ENCODE data around the gene MED15.

The MED15 gene

DNA sequence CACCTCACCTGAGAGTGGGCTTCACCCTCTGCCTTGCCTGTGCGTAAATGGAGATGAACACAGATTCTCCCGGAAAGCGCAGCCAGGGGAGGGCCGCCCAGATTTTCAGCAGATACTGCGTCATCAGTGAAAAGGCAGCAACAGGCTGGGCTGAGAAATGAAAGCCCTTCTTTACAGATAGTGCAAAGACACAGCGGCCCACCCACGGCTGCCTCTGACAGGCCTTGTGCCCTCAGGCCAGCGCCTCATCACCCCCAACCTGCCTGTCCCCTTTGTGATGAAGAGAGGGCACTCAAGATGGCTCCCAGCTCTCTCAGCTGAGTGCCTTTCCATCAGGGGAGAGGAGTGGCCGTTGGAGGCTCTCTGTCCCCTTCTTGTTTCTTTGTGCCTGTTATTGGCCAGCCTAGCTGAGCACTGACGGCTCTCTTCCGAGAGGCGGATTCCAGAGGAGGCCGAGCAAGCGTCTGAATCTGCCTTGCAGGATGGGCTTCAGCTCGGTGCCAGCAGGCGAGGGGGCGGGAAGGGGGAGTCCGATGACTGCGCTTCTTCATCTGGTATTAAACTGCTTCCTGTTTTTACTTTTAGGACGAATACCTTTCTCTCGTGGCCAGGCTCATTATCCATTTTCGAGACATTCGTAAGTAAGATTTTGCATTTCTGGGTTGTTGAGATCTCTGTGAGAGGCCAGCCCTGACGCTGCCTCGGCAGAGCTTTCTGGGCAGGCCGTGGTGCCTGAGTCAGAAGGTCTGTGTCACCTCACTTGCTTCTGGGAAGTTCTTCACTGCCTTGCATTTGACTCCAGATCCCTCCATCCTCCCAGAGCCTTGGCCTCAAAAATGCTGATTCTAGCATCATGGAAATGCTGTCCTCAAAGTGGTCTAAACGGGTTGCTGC lies 43.7 kb downstream of the MED15 start:
- peak in 1 of 2 donors; percentile 22 for DNase-seq (ENCODE audit: extremely low read depth in 1 of 2, low read depth in 1 of 2)

DNA sequence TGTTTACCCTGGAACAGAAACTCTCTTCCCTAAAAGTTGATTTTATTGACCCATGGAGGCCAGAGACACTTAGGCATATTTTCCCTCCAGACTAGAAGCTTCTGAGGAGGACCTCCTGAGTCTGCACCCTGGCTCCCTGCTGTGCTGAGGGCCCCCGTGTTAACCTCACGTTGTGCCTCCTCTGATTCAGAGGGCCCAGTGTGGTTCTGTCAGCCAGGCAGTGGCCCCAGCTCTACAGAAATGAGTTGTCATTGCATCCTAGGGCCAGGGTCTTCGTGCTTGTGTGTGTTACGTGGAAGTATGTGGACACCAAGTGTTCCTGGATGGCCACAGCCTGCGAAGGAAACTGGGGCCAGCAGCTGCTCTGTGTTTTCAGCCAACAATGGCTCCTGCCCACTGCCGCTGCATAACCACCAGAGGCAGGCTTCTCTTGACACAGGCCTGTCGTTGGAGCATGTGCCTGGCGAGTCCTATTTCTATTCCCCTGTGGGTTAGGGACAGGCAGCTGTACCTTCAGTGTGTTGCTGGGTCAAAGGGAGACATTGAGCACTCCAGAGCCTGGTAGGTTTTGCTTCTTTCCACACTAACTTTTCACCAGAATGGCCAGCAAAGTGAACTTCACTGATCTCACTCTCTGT lies 44.5 kb downstream of the MED15 start:
- no peak for DNase-seq (ENCODE audit: extremely low read depth in 1 of 2, low read depth in 1 of 2)

DNA sequence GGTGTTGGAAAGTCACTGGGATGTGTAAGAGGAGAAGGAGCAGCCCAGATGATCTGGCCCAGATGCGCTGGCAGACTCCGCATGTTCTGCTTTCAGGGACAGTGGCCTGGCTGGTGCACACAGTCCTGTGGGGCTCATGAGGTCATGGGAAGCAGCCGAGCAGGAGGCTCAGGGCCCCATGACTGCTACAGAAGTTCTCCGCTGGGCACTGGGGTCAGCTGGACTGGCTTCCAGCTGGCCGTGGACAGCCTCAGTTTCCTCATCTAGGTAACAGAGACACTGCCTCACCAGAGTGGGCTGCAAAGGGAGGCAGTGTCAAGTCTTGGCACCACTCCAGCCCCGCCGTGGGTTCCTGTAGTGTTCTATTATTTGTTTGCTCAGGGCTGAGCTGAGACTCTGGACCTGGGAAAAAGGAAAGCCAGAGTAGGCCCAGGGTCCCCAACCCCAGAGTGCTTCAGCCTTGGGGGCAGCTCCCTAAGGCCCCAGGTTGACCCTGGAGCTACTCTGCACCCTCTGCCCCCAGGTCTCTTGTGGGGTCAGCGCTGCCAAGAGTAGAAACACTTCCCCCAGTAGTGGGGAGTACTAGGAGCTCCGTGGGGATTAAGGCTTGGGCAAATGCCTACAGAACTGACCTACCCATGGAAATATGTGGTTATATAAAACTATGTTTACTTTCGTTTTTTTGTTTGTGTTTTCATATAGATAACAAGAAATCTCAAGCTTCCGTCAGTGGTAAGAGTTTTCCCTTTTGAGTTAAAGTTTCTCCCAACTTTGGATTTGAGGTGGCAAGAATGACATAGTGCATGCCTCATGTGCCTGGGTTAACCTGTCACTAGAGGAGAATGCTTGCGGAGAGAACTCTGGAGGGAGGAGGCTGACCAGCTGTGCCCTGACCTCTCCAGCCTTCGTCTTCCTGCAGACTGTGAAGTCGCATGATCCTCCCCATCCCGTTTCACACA lies 45.3 kb downstream of the MED15 start:
- no peak for DNase-seq (ENCODE audit: extremely low read depth in 1 of 2, low read depth in 1 of 2)

DNA sequence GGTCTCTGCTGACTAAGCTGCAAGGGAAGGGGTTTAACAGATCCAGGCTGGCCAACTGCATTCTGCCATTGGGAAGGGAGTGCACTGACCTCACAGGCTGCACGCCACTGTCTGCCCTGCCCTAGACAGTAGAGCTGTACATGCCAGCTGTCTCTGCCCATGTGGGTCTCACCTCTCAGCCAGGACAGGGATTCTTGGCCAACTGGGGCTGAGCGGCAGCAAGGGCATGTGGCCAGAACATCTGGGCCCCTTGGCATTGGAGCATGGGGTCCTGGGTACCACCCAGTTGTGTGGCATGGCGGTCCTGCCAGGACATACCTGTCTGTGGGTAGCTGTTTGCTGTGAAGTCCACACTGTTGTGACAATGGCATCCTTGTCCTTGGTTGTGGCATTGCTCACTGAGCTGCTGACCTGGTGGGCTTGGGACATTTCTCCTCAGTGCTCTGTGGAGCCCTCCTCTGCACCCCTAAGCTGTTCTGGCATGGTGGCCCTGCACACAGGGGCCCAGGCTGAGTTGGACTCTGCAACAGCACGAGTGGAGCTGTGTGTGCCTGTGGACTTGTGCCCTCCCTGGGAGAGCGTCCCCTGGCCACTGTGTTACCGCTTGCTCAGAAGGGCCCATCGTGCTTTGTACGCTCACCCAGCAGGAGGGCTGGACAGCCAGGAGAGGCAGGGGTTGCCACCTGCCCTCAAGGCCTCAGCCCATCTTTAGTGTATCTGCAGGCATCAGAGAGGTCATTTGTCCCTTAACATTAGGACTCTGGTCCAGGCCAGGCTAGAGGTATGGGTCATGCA lies 46.7 kb downstream of the MED15 start:
- no peak for DNase-seq (ENCODE audit: extremely low read depth in 1 of 2, low read depth in 1 of 2)

DNA sequence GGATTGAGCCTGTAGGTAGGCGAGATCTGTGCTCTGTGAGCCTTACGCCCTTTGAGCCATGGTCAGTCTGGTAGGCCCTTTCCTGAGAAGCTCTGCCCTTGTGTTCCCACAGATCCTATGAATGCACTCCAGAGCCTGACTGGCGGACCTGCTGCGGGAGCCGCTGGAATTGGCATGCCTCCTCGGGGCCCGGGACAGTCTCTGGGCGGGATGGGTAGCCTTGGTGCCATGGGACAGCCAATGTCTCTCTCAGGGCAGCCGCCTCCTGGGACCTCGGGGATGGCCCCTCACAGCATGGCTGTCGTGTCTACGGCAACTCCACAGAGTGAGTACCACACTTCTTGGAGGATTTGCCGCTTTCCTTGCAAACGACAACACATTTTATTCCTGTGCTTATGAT lies 47.4 kb downstream of the MED15 start:
- DNase-seq (ENCODE audit: extremely low read depth in 1 of 2, low read depth in 1 of 2) = no peak

DNA sequence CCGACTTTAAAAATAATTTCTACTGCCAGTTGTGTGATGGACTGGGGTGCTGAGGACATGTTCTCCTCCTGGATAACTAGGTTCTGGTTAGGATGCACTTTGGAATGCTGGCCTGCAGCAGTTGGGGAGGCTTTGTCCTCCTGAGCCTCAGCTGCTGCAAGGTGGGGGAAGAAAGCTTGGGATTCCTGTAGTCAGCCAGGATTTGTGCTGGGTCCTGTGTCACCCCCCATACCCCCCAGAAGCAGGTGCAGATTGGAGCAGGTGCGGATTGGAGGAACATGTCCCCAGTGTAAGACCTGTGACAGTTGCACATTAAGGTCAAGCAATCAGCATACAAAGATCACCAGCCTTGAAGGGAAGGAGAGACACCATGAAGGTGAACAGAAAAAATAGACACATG lies 51.1 kb downstream of the MED15 start:
- DNase-seq (ENCODE audit: extremely low read depth in 1 of 2, low read depth in 1 of 2) = no peak

DNA sequence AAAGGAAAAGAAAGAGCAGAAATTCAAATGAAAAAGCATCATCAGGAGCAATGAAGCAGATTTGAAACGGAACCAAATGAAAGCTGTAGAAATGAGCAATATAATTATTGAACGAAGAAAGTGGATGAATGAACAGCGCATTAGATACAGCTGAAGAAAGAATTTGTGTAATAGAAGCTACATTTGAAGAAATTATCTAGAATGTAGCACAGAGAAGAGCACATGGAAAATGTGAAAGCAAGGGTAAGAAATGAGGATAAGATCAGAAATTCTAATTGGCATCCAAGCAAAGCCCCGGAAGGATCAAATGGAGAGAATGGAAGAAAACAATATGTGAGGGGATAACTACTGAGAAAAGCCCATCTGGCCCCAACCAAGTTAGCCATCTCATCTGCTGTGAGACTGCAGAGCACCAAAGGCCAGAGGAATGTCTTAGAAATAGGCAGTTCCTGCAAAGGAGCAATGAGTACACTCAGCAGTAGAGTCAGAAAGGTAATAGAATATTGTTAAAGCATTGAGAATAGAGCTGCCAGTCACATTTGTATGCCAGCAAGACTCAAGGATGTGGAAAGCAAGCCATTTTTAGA lies 51.9 kb downstream of the MED15 start:
- DNase-seq (ENCODE audit: extremely low read depth in 1 of 2, low read depth in 1 of 2) = no peak

DNA sequence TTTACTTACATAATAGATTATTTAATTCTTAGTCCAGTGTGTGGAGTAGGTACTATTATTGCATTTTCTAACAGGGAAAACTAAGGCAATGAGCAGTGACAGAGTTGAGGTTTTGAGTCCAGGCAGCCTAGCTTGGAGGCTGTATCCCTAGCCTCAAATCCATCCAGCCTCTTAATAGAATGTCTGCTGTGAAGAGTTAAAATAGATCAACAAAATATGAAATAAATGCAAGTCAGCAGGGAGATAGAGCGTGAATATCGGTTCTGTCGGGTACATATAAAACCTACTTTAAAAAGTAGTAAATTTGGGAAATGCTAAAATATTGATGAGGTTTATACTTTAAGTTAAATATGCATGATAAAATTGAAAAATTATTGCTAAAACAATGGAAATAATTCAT lies 53.3 kb downstream of the MED15 start:
- DNase-seq (ENCODE audit: extremely low read depth in 1 of 2, low read depth in 1 of 2) = no peak

DNA sequence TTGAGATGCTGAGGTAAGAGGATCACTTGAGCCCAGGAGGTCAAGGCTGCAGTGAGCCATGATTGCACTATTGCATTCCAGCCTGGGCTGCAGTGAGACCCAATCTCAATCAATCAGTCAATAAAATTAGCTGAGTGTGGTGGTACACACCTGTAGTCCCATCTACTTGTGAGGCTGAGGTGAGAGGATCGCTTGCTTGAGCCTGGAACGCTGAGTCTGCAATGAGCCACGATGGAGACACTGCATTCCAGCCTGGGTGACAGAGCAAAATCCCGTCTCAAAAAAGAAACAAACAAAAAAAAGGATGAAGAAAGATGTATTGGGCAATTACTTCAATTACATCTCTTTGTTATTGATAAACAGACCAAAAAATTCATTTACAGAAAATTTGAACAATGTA lies 54.5 kb downstream of the MED15 start:
- no peak for DNase-seq (ENCODE audit: extremely low read depth in 1 of 2, low read depth in 1 of 2)

DNA sequence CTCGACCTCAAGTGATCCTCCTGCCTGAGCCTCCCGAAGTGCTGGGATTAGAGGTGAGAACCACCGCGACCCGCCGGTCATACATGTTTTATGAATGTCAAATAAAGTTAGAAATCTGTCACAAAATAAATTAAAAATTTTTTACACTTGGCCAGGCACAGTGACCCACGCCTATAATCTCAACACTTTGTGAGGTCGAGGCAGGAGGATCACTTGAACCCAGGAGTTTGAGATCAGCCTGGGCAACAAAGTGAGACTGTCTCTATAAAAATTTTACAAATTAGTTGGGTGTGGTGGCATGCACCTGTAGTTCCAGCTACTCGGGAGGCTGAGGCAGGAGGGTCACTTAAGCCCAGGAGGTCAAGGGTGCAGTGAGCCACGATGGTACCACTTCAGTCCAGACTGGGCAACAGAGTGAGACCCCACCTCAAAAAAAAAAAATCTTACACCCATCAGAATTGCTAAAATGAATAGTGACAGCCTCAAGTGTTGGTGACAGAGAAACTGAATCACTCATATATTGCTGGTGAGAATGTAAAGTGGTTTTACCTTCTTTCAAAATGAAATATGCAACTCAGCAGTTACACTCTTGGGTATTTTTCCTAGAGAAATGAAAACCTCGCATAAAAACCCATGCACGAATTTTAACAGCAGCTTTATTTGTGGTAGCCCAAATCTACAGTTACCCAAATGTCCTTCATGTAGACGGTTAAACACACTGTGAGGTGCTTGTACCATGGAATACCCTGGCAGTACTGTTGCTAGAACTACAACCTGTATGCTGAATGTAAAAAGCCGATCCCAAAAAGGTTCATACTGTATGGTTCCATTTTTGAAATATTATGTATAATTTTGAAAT lies 55.4 kb downstream of the MED15 start:
- DNase-seq (ENCODE audit: extremely low read depth in 1 of 2, low read depth in 1 of 2) = no peak

DNA sequence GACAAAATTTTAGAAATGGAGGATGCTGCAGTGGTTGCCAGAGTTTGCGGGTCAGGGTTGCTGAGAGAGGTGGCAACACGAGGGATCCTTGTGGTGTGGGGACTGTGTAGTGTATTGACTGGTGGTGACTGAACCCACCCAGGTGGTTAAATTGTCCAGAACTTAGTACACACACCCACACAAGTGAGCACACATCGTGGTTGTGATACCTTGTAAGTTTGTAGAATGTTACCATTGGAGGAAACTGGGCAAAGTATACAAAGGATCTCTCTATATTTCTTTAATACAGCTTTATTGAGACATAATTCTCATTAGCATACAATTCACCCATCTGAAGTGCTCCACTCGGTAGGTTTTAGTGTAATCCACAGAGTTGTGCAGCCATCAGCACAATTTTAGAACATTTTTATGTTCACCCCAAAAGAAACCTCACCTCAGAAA lies 56.1 kb downstream of the MED15 start:
- no peak for DNase-seq (ENCODE audit: extremely low read depth in 1 of 2, low read depth in 1 of 2)

DNA sequence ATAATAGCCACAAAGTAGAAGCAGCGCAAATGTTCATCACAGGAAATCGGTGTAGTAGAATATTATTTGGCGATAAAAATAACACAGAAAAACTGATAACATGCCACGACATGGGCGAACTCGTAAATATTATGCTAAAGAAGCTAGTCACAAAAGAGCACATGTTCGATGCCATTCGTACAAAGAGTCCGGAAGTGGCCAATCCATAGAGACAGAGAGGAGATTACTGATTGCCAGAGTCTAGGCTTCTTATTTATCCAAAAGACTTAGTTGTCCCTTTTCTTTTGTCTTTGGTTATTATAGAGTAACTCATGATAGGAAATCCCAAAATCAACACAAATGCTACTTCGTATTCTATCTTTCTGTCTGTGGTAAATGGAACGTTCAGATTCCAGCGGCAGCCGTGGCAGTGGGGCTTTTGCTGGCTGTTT lies 56.5 kb downstream of the MED15 start:
- no peak for DNase-seq (ENCODE audit: extremely low read depth in 1 of 2, low read depth in 1 of 2)

DNA sequence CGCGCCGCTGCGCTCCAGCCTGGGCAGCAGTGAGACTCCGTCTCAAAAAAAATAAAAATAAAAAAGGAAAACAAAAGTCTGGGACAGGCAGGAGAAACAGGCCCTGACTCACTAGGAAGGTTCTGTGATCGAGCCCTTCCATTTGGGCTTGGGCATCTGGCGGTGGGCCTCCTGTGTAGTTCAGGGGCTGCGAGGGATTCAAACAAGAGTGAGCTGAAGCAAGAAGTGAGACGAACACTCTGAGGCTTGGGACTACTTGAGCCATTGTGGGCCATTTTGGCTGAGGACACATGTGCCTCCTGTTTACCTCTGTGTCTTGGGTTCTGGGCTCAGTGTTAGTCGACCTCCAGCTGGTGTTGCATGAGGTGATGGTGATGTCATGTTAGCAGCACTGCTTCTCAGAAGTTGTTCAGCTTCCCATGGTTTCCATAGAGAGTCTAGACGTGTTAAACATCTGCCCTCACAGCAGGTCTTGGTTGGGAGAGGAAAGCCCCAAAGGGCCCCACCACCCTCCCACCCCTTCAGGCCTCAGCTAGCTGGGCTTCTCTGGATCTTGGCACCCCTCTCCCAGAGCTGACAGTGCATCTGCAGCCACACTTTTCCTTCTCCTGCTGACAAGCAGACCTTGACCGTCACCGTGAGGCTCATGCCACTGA lies 57.8 kb downstream of the MED15 start:
- DNase-seq (ENCODE audit: extremely low read depth in 1 of 2, low read depth in 1 of 2) = no peak

DNA sequence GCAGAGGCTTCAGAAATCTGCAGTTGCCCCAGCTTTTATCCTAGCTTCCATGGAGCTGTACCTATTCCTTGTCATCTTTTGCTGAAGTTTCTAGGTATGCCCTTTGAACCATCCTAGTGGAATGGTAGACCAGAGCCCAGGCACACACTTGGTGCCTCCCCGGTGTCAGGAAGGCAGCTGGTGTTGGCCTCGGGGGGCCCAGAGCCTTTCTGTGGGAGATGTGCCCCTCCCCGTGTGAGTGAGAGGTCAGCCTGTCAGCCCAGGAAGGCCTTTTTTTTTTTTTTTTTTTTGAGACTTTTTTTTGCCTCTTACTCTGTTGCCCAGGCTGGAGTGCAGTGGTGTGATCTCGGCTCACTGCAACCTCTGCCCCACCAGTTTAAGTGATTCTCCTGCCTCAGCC lies 58.4 kb downstream of the MED15 start:
- DNase-seq (ENCODE audit: extremely low read depth in 1 of 2, low read depth in 1 of 2) = no peak

DNA sequence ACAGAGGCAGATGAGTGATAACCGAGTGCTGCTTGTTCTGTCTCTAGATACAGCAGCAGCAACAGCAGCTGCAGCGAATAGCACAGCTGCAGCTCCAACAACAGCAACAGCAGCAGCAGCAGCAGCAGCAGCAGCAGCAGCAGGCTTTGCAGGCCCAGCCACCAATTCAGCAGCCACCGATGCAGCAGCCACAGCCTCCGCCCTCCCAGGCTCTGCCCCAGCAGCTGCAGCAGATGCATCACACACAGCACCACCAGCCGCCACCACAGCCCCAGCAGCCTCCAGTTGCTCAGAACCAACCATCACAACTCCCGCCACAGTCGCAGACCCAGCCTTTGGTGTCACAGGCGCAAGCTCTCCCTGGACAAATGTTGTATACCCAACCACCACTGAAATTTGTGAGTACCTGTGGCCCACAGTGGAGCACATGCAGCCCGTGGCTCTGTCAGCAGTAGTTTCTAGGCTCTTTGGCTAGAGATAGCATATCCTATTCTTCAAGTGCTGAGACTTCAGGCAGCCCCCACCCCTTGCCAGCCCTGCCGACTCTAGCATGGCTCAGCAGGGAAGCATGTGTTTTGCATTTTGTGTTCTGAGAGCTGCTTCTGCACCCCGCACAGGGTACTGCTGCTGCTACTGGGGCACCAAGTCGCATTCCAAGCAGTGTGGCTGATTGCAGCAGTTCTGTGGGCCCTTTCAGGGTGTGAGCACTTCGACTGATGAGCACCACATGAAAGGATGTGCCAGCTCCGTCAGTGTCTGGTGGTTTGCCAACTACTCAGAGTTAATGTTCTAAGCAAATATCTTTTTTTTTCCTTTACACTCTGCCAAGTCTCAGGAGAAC lies 59.2 kb downstream of the MED15 start:
- DNase-seq (ENCODE audit: extremely low read depth in 1 of 2, low read depth in 1 of 2) = peak in 1 of 2 donors; percentile 49

DNA sequence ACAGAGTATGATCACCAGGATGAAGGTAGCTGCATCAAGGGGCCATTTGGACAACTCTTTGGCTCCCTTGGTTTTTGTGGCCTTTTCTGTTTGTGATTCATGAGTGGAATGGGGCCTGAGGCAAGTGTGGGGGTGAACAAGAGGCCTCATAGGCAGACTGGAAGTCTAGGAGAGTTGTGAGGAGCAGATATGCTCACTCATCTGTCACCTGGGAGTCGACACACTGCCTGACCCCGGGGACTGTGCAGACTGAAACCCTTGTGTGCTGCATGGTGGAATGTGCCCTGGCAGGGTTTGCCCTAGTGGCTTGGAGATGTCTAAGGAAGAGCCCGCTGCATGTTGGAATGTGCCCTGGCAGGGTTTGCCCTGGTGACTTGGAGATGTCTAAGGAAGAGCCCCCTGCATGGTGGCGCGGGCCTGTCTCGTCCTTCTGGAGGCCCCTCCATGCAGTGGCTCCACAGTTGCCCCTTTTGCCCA lies 60.0 kb downstream of the MED15 start:
- DNase-seq (ENCODE audit: extremely low read depth in 1 of 2, low read depth in 1 of 2) = no peak

DNA sequence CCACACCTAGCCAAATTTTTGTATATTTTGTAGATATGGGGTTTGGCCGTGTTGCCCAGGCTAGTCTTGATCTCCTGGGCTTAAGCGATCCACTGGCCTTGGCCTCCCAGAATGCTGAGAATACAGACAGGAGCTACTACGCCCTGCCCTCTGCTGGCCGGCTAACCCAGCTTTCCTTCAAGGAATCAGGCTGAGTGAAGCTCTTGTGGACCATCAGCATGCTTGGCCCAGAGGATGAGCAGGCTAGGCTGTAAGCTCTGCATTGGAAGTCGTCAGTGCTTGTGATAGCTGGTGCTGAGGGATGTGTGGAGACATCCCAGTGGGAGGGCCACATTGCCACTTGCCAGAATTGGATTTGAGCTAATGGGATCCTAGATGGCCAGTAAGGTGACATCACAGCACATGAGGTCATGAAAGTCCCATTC lies 60.6 kb downstream of the MED15 start:
- DNase-seq (ENCODE audit: extremely low read depth in 1 of 2, low read depth in 1 of 2) = no peak
